AG09309 (cell line): Measurements from ENCODE around the gene STXBP1.
A peak's percentile ranks its signal among the peaks of the same experiment; 100 is the strongest.

ENCODE experiments used
- DNase-seq: peaks from one replicate; pipeline ENCODE4 v3.0.0-alpha.2; 2010; ENCODE audit warnings: low read depth
- H3K4me3 ChIP-seq: 2 replicates; pipeline ENCODE4 v1.5.1; 2011; ENCODE audit warnings: mild to moderate bottlenecking, low read depth, low read length, moderate library complexity; ENCODE audit not compliant: control insufficient read depth
- CTCF ChIP-seq: IDR thresholded peaks from 2 replicates; pipeline ENCODE4 v1.5.1; 2011; ENCODE audit warnings: mild to moderate bottlenecking, low read depth, low read length, inconsistent platforms; ENCODE audit not compliant: insufficient read depth, control insufficient read depth; ENCODE audit errors: missing control alignments

The STXBP1 gene

GRCh38 chr9:127567035-127567729 lies 44.9 kb upstream of the STXBP1 start:
- H3K4me3 ChIP-seq: peak overlapping the region; percentile 71
- DNase-seq: no peak
- TF ChIP-seq CTCF: no peak

- TF ChIP-seq CTCF: no peak
- no peak for DNase-seq
- H3K4me3 ChIP-seq: peak overlapping the region; percentile 71
These were observed 44.1 kb upstream of the STXBP1 start for GRCh38 chr9:127567730-127568617.

GRCh38 chr9:127568618-127568970 lies 43.5 kb upstream of the STXBP1 start:
- DNase-seq: no peak
- no peak for TF ChIP-seq CTCF
- H3K4me3 ChIP-seq: peak overlapping the region; percentile 71

- TF ChIP-seq CTCF: no peak
- no peak for DNase-seq
- peak overlapping the region; percentile 71 for H3K4me3 ChIP-seq
These were observed 42.8 kb upstream of the STXBP1 start for GRCh38 chr9:127568971-127569885.

- TF ChIP-seq CTCF: no peak
- H3K4me3 ChIP-seq: peak overlapping the region; percentile 62; the same call in 1 of the 2 replicates
- no peak for DNase-seq
These were observed 42.1 kb upstream of the STXBP1 start for GRCh38 chr9:127569886-127570401.

GRCh38 chr9:127570533-127571111 lies 41.5 kb upstream of the STXBP1 start:
- no peak for DNase-seq
- TF ChIP-seq CTCF: no peak
- no peak overlapping the region for H3K4me3 ChIP-seq
